K562 (cell line): ENCODE data around the gene SLC2A2. TPM values are rescaled to one million over a fixed set of nuclear protein-coding genes. Genes with fewer than 3 reads are reported as not detected.

ENCODE experiments used
- ATF7 ChIP-seq: fragments of 450-650 bp; IDR thresholded peaks from 2 replicates; pipeline ENCODE4 v1.7.1; 2014; ENCODE audit warnings: mild to moderate bottlenecking, moderate library complexity
- DPF2 ChIP-seq: fragments of 450-650 bp; IDR thresholded peaks from 2 replicates; pipeline ENCODE4 v1.6.1; 2016
- HDAC3 ChIP-seq: fragments of 450-650 bp; IDR thresholded peaks from 2 replicates; pipeline ENCODE4 v1.6.1; 2018; ENCODE audit warnings: borderline replicate concordance, mild to moderate bottlenecking, moderate library complexity; ENCODE audit not compliant: partially characterized antibody
- MTA2 ChIP-seq: fragments of 450-650 bp; IDR thresholded peaks from 2 replicates; pipeline ENCODE4 v1.6.1; 2016; ENCODE audit warnings: low read depth
- NBN ChIP-seq: fragments of 450-650 bp; IDR thresholded peaks from 2 replicates; pipeline ENCODE4 v1.6.1; 2016; ENCODE audit warnings: low read depth, mild to moderate bottlenecking
- POU5F1 ChIP-seq: fragments of 150-350 bp; IDR thresholded peaks from 2 replicates; pipeline ENCODE4 v1.6.1; 2014; ENCODE audit warnings: borderline replicate concordance, low read length, low read depth, mild to moderate bottlenecking; ENCODE audit not compliant: partially characterized antibody
- SMAD2 ChIP-seq: fragments of 150-350 bp; IDR thresholded peaks from 2 replicates; pipeline ENCODE4 v1.6.1; 2014; ENCODE audit warnings: low read depth, mild to moderate bottlenecking, low read length
- TCF15 ChIP-seq: fragments of 250-450 bp; sonication (Bioruptor Pico); IDR thresholded peaks from 2 replicates; pipeline ENCODE4 v1.8.0; 2022; ENCODE audit warnings: moderate library complexity, mild to moderate bottlenecking, inconsistent platforms
- ZHX1 ChIP-seq: fragments of 150-350 bp; conservative IDR thresholded peaks from 2 replicates; pipeline ENCODE4 v1.6.1; 2014; ENCODE audit warnings: low read length
- ZNF318 ChIP-seq, 2 experiments: fragments of 450-650 bp; IDR thresholded peaks; 2 replicates each; pipeline ENCODE4 v1.6.1; 2016; ENCODE audit warnings: mild to moderate bottlenecking in 2 of 2, borderline replicate concordance in 1 of 2, low read depth in 1 of 2, moderate library complexity in 1 of 2
- ZNF408 ChIP-seq: fragments of 250-450 bp; sonication (Bioruptor Pico); IDR thresholded peaks from 2 replicates; pipeline ENCODE4 v1.4.0; 2020; ENCODE audit warnings: low read depth, mild to moderate bottlenecking, moderate library complexity
- ZNF445 ChIP-seq: fragments of 250-450 bp; sonication (Bioruptor Pico); IDR thresholded peaks from 2 replicates; pipeline ENCODE4 v1.4.0; 2020; ENCODE audit warnings: low read depth, mild to moderate bottlenecking, moderate library complexity
- ZNF717 ChIP-seq: fragments of 250-450 bp; sonication (Bioruptor Pico); IDR thresholded peaks from 2 replicates; pipeline ENCODE4 v1.5.0; 2021
- polyA plus RNA-seq, 8 experiments: library from polyadenylated mRNA; depleted of rRNA in 4 of 8; stranded (reverse) in 5 of 8; unstranded in 3 of 8; fragments of >200 nt; fragmentation: Nextera tagmentation in 2 of 8; fragmentation: Illumina TruSeq in 1 of 8; extraction: Ambion mirVana in 2 of 8; extraction: Trizol in 1 of 8; gene quantifications; 2 replicates each; pipeline versions ENCODE4 v1.2.1 to v1.2.3, GENCODE V29; 2011 to 2014; ENCODE audit warnings: inconsistent platforms in 1 of 8, missing spikeins in 1 of 8
- total RNA-seq, 7 experiments: library from RNA; depleted of rRNA in 6 of 7; stranded (reverse); fragments of >200 nt in 6 of 7; fragmentation: Illumina TruSeq in 2 of 7; extraction: Trizol in 2 of 7; gene quantifications; 2 replicates each; pipeline versions ENCODE4 v1.2.1 to v1.2.3, GENCODE V29; 2011 to 2021; ENCODE audit warnings: low replicate concordance in 1 of 7

The SLC2A2 gene
- total and polyA plus RNA-seq, 9 of the 15 experiments (the other 6 are each of a cell fraction or from before 2014, with no cell fraction given) = 0.18 TPM; not detected in 8

GRCh38 chr3:171007316-171007715, 19.2 kb downstream of the SLC2A2 start (continued):
- TF ChIP-seq ZNF318 (IDR thresholded peaks at IDR 0.05; ENCODE audit: borderline replicate concordance in 1 of 2, low read depth in 1 of 2) (no peak), ATF7 (peak; percentile 79), SMAD2 (no peak), MTA2 (no peak), ZNF717 (CRISPR knock-in tag) (no peak), ZNF408 (CRISPR knock-in tag) (no peak), POU5F1 (no peak), NBN (no peak), ZHX1 (no peak), HDAC3 (no peak), DPF2 (no peak), TCF15 (CRISPR knock-in tag) (no peak), ZNF445 (CRISPR knock-in tag) (no peak)
